PFSK-1 (cell line): Measurements from ENCODE around the gene KSR1.

Source experiments
- FOXP2 ChIP-seq: optimal IDR thresholded peaks from 2 replicates; pipeline ENCODE3; 2011; ENCODE audit warnings: borderline replicate concordance, control low read depth, inconsistent platforms; ENCODE audit not compliant: insufficient read depth; ENCODE audit errors: extremely low read length, extremely low read depth
- POLR2AphosphoS5 ChIP-seq: IDR thresholded peaks from 2 replicates; pipeline ENCODE4 v1.6.1; 2012; ENCODE audit warnings: low read depth, mild to moderate bottlenecking, control low read depth, low read length, moderate library complexity
- SIN3A ChIP-seq: IDR thresholded peaks from 2 replicates; pipeline ENCODE4 v1.6.1; 2012; ENCODE audit warnings: mild to moderate bottlenecking, low read length, moderate library complexity, borderline replicate concordance; ENCODE audit not compliant: insufficient read depth
- TAF1 ChIP-seq: IDR thresholded peaks from 2 replicates; pipeline ENCODE4 v1.6.1; 2012; ENCODE audit warnings: low read length, control low read depth, borderline replicate concordance; ENCODE audit not compliant: insufficient read depth
- TF ChIP-seq, protein P1 (sequence below), 2 experiments: IDR thresholded peaks; 2 replicates each; pipeline versions ENCODE4 v1.6.1 to v1.8.0; 2011 to 2012; ENCODE audit warnings: low read depth in 2 of 2, low read length in 2 of 2, control low read depth in 1 of 2, inconsistent platforms in 1 of 2, mild to moderate bottlenecking in 1 of 2, moderate library complexity in 1 of 2; ENCODE audit not compliant: insufficient read depth in 1 of 2

Gene KSR1

DNA sequence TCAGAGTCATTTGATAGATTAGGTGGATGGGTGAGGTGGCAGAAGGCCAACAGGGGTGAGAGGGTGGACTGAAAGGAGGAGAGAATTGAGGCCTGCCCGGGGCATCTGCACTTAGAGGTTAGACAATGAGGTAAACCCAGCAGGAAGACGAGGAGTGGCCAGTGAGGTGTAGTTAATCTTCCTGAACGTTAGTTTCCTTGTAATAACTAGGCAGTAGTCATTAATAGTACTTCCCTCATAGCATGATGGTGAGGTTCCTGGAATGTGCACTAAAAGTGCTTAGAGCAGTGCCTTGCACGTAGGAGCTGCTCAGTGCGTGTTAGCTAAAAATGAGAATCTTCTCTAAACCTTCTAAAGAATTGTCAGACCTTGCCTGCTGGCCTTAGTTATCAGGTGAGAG, 13.5 kb upstream of the KSR1 start:
- TF ChIP-seq, protein P1, sequence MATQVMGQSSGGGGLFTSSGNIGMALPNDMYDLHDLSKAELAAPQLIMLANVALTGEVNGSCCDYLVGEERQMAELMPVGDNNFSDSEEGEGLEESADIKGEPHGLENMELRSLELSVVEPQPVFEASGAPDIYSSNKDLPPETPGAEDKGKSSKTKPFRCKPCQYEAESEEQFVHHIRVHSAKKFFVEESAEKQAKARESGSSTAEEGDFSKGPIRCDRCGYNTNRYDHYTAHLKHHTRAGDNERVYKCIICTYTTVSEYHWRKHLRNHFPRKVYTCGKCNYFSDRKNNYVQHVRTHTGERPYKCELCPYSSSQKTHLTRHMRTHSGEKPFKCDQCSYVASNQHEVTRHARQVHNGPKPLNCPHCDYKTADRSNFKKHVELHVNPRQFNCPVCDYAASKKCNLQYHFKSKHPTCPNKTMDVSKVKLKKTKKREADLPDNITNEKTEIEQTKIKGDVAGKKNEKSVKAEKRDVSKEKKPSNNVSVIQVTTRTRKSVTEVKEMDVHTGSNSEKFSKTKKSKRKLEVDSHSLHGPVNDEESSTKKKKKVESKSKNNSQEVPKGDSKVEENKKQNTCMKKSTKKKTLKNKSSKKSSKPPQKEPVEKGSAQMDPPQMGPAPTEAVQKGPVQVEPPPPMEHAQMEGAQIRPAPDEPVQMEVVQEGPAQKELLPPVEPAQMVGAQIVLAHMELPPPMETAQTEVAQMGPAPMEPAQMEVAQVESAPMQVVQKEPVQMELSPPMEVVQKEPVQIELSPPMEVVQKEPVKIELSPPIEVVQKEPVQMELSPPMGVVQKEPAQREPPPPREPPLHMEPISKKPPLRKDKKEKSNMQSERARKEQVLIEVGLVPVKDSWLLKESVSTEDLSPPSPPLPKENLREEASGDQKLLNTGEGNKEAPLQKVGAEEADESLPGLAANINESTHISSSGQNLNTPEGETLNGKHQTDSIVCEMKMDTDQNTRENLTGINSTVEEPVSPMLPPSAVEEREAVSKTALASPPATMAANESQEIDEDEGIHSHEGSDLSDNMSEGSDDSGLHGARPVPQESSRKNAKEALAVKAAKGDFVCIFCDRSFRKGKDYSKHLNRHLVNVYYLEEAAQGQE (IDR thresholded peaks at IDR 0.05; ENCODE audit: insufficient read depth in 1 of 2, low read depth in 2 of 2, low read length in 2 of 2): no peak
- TF ChIP-seq SIN3A: no peak
- no peak for TF ChIP-seq FOXP2
- TF ChIP-seq POLR2AphosphoS5: no peak
- no peak for TF ChIP-seq TAF1

DNA sequence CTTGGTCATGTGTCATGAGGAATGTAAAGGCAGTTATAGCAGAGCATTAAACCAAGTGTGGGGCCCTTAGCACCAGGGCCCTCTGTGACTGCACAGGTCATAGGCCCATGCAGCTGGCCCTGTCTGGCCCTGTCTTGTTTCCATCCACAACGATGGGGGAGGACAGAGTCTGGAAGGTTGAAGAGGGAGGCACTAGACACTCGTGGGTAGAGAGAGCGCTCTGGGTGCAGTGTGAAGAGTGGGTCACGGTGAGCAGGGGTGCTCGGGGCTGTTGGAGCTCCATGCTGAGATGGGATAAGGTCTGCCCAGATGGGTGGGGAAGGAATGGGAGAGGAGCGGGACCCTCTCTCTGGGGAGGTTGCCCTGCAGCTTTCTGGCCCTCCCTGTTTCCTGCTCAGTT, 12.8 kb upstream of the KSR1 start:
- TF ChIP-seq POLR2AphosphoS5 (no peak), TAF1 (no peak), SIN3A (no peak), FOXP2 (no peak)
- TF ChIP-seq, protein P1 (IDR thresholded peaks at IDR 0.05; ENCODE audit: insufficient read depth in 1 of 2, low read depth in 2 of 2, low read length in 2 of 2): no peak

DNA sequence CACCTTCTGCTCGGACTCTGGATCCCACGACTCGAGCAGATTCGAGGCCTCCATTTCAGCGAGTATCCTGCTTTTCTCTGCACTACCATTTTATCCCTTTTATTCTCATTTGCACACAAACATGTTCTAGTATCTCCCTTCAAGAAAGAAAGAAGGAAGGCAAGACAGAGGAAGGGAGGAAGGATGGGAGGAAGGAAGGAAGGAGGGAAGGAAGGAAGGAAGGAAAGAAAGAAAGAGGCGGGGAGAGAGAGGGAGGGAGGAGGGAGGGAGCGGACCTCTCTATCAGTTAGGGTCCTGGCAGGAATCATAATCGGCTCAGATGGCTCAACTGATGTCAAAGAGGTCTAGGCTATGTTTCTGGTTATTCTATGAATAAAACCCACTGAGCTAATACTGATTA, 10.3 kb upstream of the KSR1 start:
- no peak for TF ChIP-seq TAF1
- TF ChIP-seq FOXP2: no peak
- no peak for TF ChIP-seq POLR2AphosphoS5
- no peak for TF ChIP-seq SIN3A
- TF ChIP-seq, protein P1 (IDR thresholded peaks at IDR 0.05; ENCODE audit: insufficient read depth in 1 of 2, low read depth in 2 of 2, low read length in 2 of 2): no peak

DNA sequence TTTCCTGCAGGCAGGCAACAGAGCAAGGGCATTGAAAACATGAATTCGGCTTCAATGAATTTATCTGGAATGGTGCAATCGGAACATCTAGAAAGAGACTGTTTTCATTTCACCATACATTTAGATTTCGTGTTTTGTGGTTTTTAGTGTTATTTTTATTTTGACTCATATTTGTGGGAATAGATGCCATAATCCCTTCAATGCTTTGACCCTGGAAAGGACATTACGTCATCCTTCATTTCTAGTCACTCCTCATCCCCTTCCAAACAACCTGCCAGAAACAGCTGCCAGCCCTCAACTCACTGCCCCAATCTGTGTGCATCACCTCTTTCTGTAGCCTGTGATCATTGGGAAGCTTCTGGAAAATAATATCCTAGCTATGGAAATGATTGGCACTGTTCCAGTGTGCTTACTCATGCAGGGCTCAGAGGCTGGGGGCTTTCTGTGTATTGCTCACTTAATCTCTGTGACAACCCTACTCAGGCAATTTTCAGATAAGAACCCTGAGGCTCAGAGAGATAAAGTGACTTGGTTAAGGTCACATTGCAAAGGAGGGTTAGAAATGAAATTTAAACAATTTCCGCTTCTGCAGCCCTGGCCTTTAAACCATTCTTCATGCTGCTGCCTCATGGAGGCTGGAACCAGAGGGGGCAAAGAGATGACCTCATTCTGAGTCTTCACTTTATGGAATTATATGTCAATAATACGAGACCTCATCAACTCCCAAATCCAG, 9.5 kb upstream of the KSR1 start:
- TF ChIP-seq POLR2AphosphoS5 (no peak), TAF1 (no peak), SIN3A (no peak), FOXP2 (no peak)
- TF ChIP-seq, protein P1 (IDR thresholded peaks at IDR 0.05; ENCODE audit: insufficient read depth in 1 of 2, low read depth in 2 of 2, low read length in 2 of 2): no peak
